ENCODE results near the gene PGAM5. TPM values are rescaled to one million over a fixed set of nuclear protein-coding genes. Genes with fewer than 3 reads are reported as not detected.

Gene PGAM5
- total and polyA plus RNA-seq, 9 of the 15 experiments (the other 6 are each of a cell fraction or from before 2014, with no cell fraction given), result 7.4 to 121 (median 69.5) TPM

GRCh38 chr12:132711080-132711843 is 620 bp downstream of the PGAM5 start (continued):
- TF ChIP-seq ETS1 (conservative IDR thresholded peaks at IDR 0.05; ENCODE audit: control insufficient read depth, low read depth, low read length) (0 out of 2 replicates have a peak, but pooled peaks have one; percentile 8), FOXA3 (CRISPR knock-in tag; conservative IDR thresholded peaks at IDR 0.05 in 1 of 2, IDR thresholded peaks at IDR 0.05 in 1 of 2) (no peak), CBX8 (IDR thresholded peaks at IDR 0.05; ENCODE audit: borderline replicate concordance, extremely low read depth, low read depth, low read length, poor library complexity, severe bottlenecking) (no peak), BCOR (IDR thresholded peaks at IDR 0.05) (peak; percentile 76), TFAP4 (CRISPR knock-in tag; IDR thresholded peaks at IDR 0.05; ENCODE audit: borderline replicate concordance) (0 out of 2 replicates have a peak, but pooled peaks have one; percentile 29), SIRT6 (IDR thresholded peaks at IDR 0.05; ENCODE audit: low read depth, low read length) (no peak), EGR1 (conservative IDR thresholded peaks at IDR 0.05) (peak; percentile 46), YY1 (IDR thresholded peaks at IDR 0.05; ENCODE audit: borderline replicate concordance in 1 of 3, control insufficient read depth in 1 of 3, extremely low read depth in 1 of 3, insufficient read depth in 3 of 3, insufficient read length in 1 of 3, insufficient replicate concordance in 2 of 3, low read depth in 1 of 3, low read length in 2 of 3) (peak in 1 of 3 experiments; percentile 23), TRIM28 (IDR thresholded peaks at IDR 0.05) (0 out of 2 replicates have a peak, but pooled peaks have one; percentile 46), RBM25 (IDR thresholded peaks at IDR 0.05; ENCODE audit: low read depth, low read length, severe bottlenecking) (peak; percentile 32), ETS2 (tag; IDR thresholded peaks at IDR 0.05; ENCODE audit: borderline replicate concordance, poor library complexity, severe bottlenecking) (no peak), PTBP1 (IDR thresholded peaks at IDR 0.05; ENCODE audit: low read depth, low read length) (0 out of 2 replicates have a peak, but pooled peaks have one; percentile 49), ETV6 (IDR thresholded peaks at IDR 0.05; ENCODE audit: borderline replicate concordance in 1 of 2, low read depth in 2 of 2, low read length in 1 of 2) (no peak), ETV6 (CRISPR knock-in tag; IDR thresholded peaks at IDR 0.05; ENCODE audit: borderline replicate concordance) (no peak), COPS2 (conservative IDR thresholded peaks at IDR 0.05) (no peak), MBD2 (IDR thresholded peaks at IDR 0.05; ENCODE audit: borderline replicate concordance, low read depth) (no peak), NBN (IDR thresholded peaks at IDR 0.05; ENCODE audit: low read depth) (no peak), GABPB1 (CRISPR knock-in tag; IDR thresholded peaks at IDR 0.05) (no peak), ZNF217 (CRISPR knock-in tag; IDR thresholded peaks at IDR 0.05) (no peak), NR3C1 (CRISPR knock-in tag; IDR thresholded peaks at IDR 0.05) (no peak), RBFOX2 (IDR thresholded peaks at IDR 0.05; ENCODE audit: low read depth, low read length) (peak; percentile 42), TEAD1 (CRISPR knock-in tag; IDR thresholded peaks at IDR 0.05) (0 out of 4 replicates have a peak, but pooled peaks of 1 of the 2 experiments have one; percentile 53), CREB1 (IDR thresholded peaks at IDR 0.05) (no peak), CREB1 (CRISPR knock-in tag; IDR thresholded peaks at IDR 0.05) (0 out of 2 replicates have a peak, but pooled peaks have one; percentile 14), KAT7 (CRISPR knock-in tag; IDR thresholded peaks at IDR 0.05; ENCODE audit: borderline replicate concordance) (peak; percentile 82; the same call in 1 of the 2 replicates), HDAC2 (IDR thresholded peaks at IDR 0.05) (0 out of 2 replicates have a peak, but pooled peaks have one; percentile 26)
